K562 (cell line): ENCODE measurements around the gene DCP1B. TPM values are rescaled to one million over a fixed set of nuclear protein-coding genes. Genes with fewer than 3 reads are reported as not detected.

Experiments used
- BRF2 ChIP-seq: IDR thresholded peaks from 3 replicates; pipeline ENCODE4 v1.6.1; 2011; ENCODE audit warnings: borderline replicate concordance, mild to moderate bottlenecking; ENCODE audit not compliant: insufficient read length, insufficient read depth
- CBX8 ChIP-seq: fragments of 200-600 bp; sonication (generic); IDR thresholded peaks from 2 replicates; pipeline ENCODE4 v1.6.1; 2012; ENCODE audit warnings: borderline replicate concordance, mixed run types, low read depth, mild to moderate bottlenecking, moderate library complexity, mixed read lengths, low read length, control low read depth, inconsistent platforms; ENCODE audit not compliant: poor library complexity, severe bottlenecking; ENCODE audit errors: extremely low read depth
- DNMT1 ChIP-seq: fragments of 450-650 bp; IDR thresholded peaks from 2 replicates; pipeline ENCODE4 v1.6.1; 2016; ENCODE audit warnings: antibody characterized with exemption, mild to moderate bottlenecking
- E2F1 ChIP-seq: sonication (generic); formaldehyde crosslinking; IDR thresholded peaks from 2 replicates; pipeline ENCODE4 v1.8.1; 2023; ENCODE audit warnings: mild to moderate bottlenecking, missing genetic modification reagents, moderate library complexity
- E2F3 ChIP-seq: fragments of 250-450 bp; sonication (Bioruptor Pico); IDR thresholded peaks from 2 replicates; pipeline ENCODE4 v1.4.0; 2020; ENCODE audit warnings: mild to moderate bottlenecking
- ELF1 ChIP-seq: fragments of 200-800 bp; sonication (Bioruptor generic); IDR thresholded peaks from 2 replicates; pipeline ENCODE4 v1.6.1; 2016; ENCODE audit warnings: missing genetic modification characterization, missing compliant biosample characterization
- HCFC1 ChIP-seq: IDR thresholded peaks from 2 replicates; pipeline ENCODE4 v1.6.1; 2012; ENCODE audit warnings: low read depth, low read length, improper control_type of control experiment
- HMGN3 ChIP-seq: IDR thresholded peaks from 2 replicates; pipeline ENCODE4 v1.6.1; 2011; ENCODE audit warnings: borderline replicate concordance, low read depth, mild to moderate bottlenecking, mixed read lengths, low read length; ENCODE audit not compliant: insufficient read length; ENCODE audit errors: extremely low read depth
- MAX ChIP-seq: sonication (generic); formaldehyde crosslinking; IDR thresholded peaks from 2 replicates; pipeline ENCODE4 v1.9.0; 2022; ENCODE audit warnings: mild to moderate bottlenecking, missing genetic modification reagents
- NR2C1 ChIP-seq, 2 experiments: fragments of 450-650 bp; IDR thresholded peaks; 2 replicates each; pipeline ENCODE4 v1.6.1; 2017; ENCODE audit warnings: mild to moderate bottlenecking in 2 of 2, antibody characterized with exemption in 1 of 2, inconsistent platforms in 1 of 2, missing compliant biosample characterization in 1 of 2, missing genetic modification characterization in 1 of 2
- PHB2 ChIP-seq: fragments of 450-650 bp; IDR thresholded peaks from 2 replicates; pipeline ENCODE4 v1.6.1; 2017; ENCODE audit warnings: low read depth
- SAFB ChIP-seq: fragments of 200-400 bp; formaldehyde crosslinking; IDR thresholded peaks from 2 replicates; pipeline ENCODE4 v1.6.1; 2017; ENCODE audit warnings: low read depth, low read length, borderline replicate concordance
- TARDBP ChIP-seq: fragments of 450-650 bp; IDR thresholded peaks from 2 replicates; pipeline ENCODE4 v1.6.1; 2016
- TCF7L2 ChIP-seq: fragments of 150-350 bp; IDR thresholded peaks from 2 replicates; pipeline ENCODE4 v1.6.1; 2016; ENCODE audit warnings: low read depth, mild to moderate bottlenecking, low read length, moderate library complexity
- TFAM ChIP-seq: fragments of 250-450 bp; sonication (Bioruptor Pico); conservative IDR thresholded peaks from 2 replicates; pipeline ENCODE4 v1.5.0; 2021; ENCODE audit warnings: mild to moderate bottlenecking, moderate library complexity
- THRAP3 ChIP-seq: fragments of 450-650 bp; IDR thresholded peaks from 2 replicates; pipeline ENCODE4 v1.6.1; 2016; ENCODE audit warnings: mild to moderate bottlenecking, inconsistent platforms, borderline replicate concordance
- ZHX1 ChIP-seq: fragments of 150-350 bp; conservative IDR thresholded peaks from 2 replicates; pipeline ENCODE4 v1.6.1; 2014; ENCODE audit warnings: low read length
- ZNF133 ChIP-seq: fragments of 250-450 bp; sonication (Bioruptor Pico); IDR thresholded peaks from 2 replicates; pipeline ENCODE4 v1.4.0; 2020; ENCODE audit warnings: mild to moderate bottlenecking
- ZNF41 ChIP-seq: fragments of 250-450 bp; sonication (Bioruptor Pico); conservative IDR thresholded peaks from 2 replicates; pipeline ENCODE4 v1.4.0; 2020; ENCODE audit warnings: mild to moderate bottlenecking
- ZNF740 ChIP-seq, 3 experiments: fragments of 200-800 bp in 1 of 3; sonication (Bioruptor generic) in 1 of 3; sonication (generic) in 1 of 3; formaldehyde crosslinking in 1 of 3; IDR thresholded peaks; 2 replicates each; pipeline versions ENCODE4 v1.6.1 to v1.8.0; 2016 to 2022; ENCODE audit warnings: mild to moderate bottlenecking in 2 of 3, missing compliant biosample characterization in 2 of 3, missing genetic modification characterization in 2 of 3, missing genetic modification reagents in 1 of 3
- polyA plus RNA-seq, 8 experiments: library from polyadenylated mRNA; depleted of rRNA in 4 of 8; stranded (reverse) in 5 of 8; unstranded in 3 of 8; fragments of >200 nt; fragmentation: Nextera tagmentation in 2 of 8; fragmentation: Illumina TruSeq in 1 of 8; extraction: Ambion mirVana in 2 of 8; extraction: Trizol in 1 of 8; gene quantifications; 2 replicates each; pipeline versions ENCODE4 v1.2.1 to v1.2.3, GENCODE V29; 2011 to 2014; ENCODE audit warnings: inconsistent platforms in 1 of 8, missing spikeins in 1 of 8
- total RNA-seq, 7 experiments: library from RNA; depleted of rRNA in 6 of 7; stranded (reverse); fragments of >200 nt in 6 of 7; fragmentation: Illumina TruSeq in 2 of 7; extraction: Trizol in 2 of 7; gene quantifications; 2 replicates each; pipeline versions ENCODE4 v1.2.1 to v1.2.3, GENCODE V29; 2011 to 2021; ENCODE audit warnings: low replicate concordance in 1 of 7

Gene DCP1B
- total and polyA plus RNA-seq, 9 of the 15 experiments (the other 6 are each of a cell fraction or from before 2014, with no cell fraction given), result 0.83 to 7.3 (median 3.4) TPM

- TF ChIP-seq SAFB (0 out of 2 replicates have a peak, but pooled peaks have one; percentile 31), HCFC1 (peak; percentile 60), DNMT1 (no peak), ELF1 (tag) (peak; percentile 82), TFAM (CRISPR knock-in tag) (no peak), MAX (CRISPR knock-in tag) (peak; percentile 76), PHB2 (no peak), CBX8 (no peak), ZNF41 (no peak), THRAP3 (no peak), ZNF133 (no peak), TARDBP (peak; percentile 61; the same call in 1 of the 2 replicates), ZHX1 (no peak), E2F1 (CRISPR knock-in tag) (no peak), ZNF740 (CRISPR knock-in tag; IDR thresholded peaks at IDR 0.05) (peak; percentile 79; the same call in 1 of the 2 replicates), ZNF740 (tag; IDR thresholded peaks at IDR 0.05) (peak in 1 of 2 experiments; percentile 33; a peak in 1 of 4 replicates), BRF2 (no peak), HMGN3 (peak; percentile 71), NR2C1 (IDR thresholded peaks at IDR 0.05) (no peak), NR2C1 (tag; IDR thresholded peaks at IDR 0.05) (no peak), TCF7L2 (no peak), E2F3 (CRISPR knock-in tag) (no peak)
These were observed at the start of gene DCP1B (continued) for GRCh38 chr12:2004113-2004929.
